IMR-90 (cell line): ENCODE results near the gene BRDT. TPM values are rescaled to one million over a fixed set of nuclear protein-coding genes. Genes with fewer than 3 reads are reported as not detected.

Source experiments
- ATAC-seq: fragments of 200-7000 bp; cut with Tn5 transposase; 2 replicates; pipeline ENCODE4 v1.9.1; 2020; ENCODE audit warnings: low read depth, mild to moderate bottlenecking, moderate library complexity
- BruUV-seq: library from RNA; stranded (reverse); fragments of 400-500 nt; replicated peaks from 2 replicates; lab custom pipeline; 2021; lab: Mats Ljungman, UMichigan
- CTCF ChIA-PET: fragments of 300-600 bp; formaldehyde crosslinking; extraction: SDS; loops from one replicate; lab custom pipeline; 2021; ENCODE audit warnings: antibody characterized with exemption; lab: Yijun Ruan, JAX
- POLR2A ChIA-PET: fragments of 300-600 bp; sonication (Branson Sonifier 250); formaldehyde crosslinking; loops from one replicate; lab custom pipeline; 2022; ENCODE audit warnings: antibody characterized with exemption; ENCODE audit not compliant: unreplicated experiment; lab: Charles Lee
- DNase-seq: peaks from one replicate; pipeline ENCODE4 v3.0.0; 2013
- H2AFZ ChIP-seq: replicated peaks from 2 replicates; pipeline ENCODE3; 2013; ENCODE audit warnings: low read length, mild to moderate bottlenecking; ENCODE audit not compliant: poor library complexity
- H2AK5ac ChIP-seq: 2 replicates; pipeline ENCODE4 v1.6.1; 2013; ENCODE audit warnings: low read depth, low read length, inconsistent platforms
- H2AK9ac ChIP-seq: replicated peaks from 2 replicates; pipeline ENCODE3; 2013; ENCODE audit warnings: mild to moderate bottlenecking, low read depth, low read length, moderate library complexity; ENCODE audit not compliant: poor library complexity
- H2BK120ac ChIP-seq: 2 replicates; pipeline ENCODE4 v1.6.1; 2013; ENCODE audit warnings: low read depth, low read length, inconsistent platforms
- H2BK15ac ChIP-seq: 3 replicates; pipeline ENCODE4 v1.6.1; 2013; ENCODE audit warnings: low read depth, low read length, inconsistent platforms
- H2BK20ac ChIP-seq: 2 replicates; pipeline ENCODE4 v1.6.1; 2013; ENCODE audit warnings: low read depth, mild to moderate bottlenecking, inconsistent platforms, low read length, moderate library complexity
- H2BK5ac ChIP-seq: 2 replicates; pipeline ENCODE4 v1.6.1; 2013; ENCODE audit warnings: mild to moderate bottlenecking, low read depth, low read length, inconsistent platforms; ENCODE audit not compliant: poor library complexity, severe bottlenecking
- H3K14ac ChIP-seq: replicated peaks from 2 replicates; pipeline ENCODE4 v1.6.1; 2013; ENCODE audit warnings: low read depth, low read length, inconsistent platforms
- H3K18ac ChIP-seq: 2 replicates; pipeline ENCODE4 v1.6.1; 2013; ENCODE audit warnings: low read depth, low read length, control low read depth
- H3K23ac ChIP-seq: 2 replicates; pipeline ENCODE4 v1.6.1; 2013; ENCODE audit warnings: low read depth, low read length, inconsistent platforms
- H3K27ac ChIP-seq: 2 replicates; pipeline ENCODE4 v1.5.1; 2013; ENCODE audit warnings: mild to moderate bottlenecking, control low read depth, low read length; ENCODE audit not compliant: insufficient read depth
- H3K27me3 ChIP-seq: 2 replicates; pipeline ENCODE4 v1.6.1; 2013; ENCODE audit warnings: low read length; ENCODE audit not compliant: control insufficient read depth, insufficient read depth
- H3K36me3 ChIP-seq: 2 replicates; pipeline ENCODE4 v1.6.1; 2013; ENCODE audit warnings: low read length, mixed read lengths; ENCODE audit not compliant: control insufficient read depth, insufficient read depth
- H3K4ac ChIP-seq: 2 replicates; pipeline ENCODE4 v1.6.1; 2013; ENCODE audit warnings: low read depth, low read length, inconsistent platforms
- H3K4me1 ChIP-seq: 2 replicates; pipeline ENCODE4 v1.6.1; 2013; ENCODE audit warnings: low read length, mixed read lengths; ENCODE audit not compliant: control insufficient read depth, insufficient read depth
- H3K4me2 ChIP-seq: 2 replicates; pipeline ENCODE4 v1.6.1; 2013; ENCODE audit warnings: low read depth, mild to moderate bottlenecking, control low read depth, low read length, moderate library complexity
- H3K4me3 ChIP-seq: 2 replicates; pipeline ENCODE4 v1.5.1; 2013; ENCODE audit warnings: low read depth, mild to moderate bottlenecking, control low read depth, low read length, moderate library complexity; ENCODE audit not compliant: insufficient read depth
- H3K56ac ChIP-seq: 2 replicates; pipeline ENCODE4 v1.6.1; 2013; ENCODE audit warnings: low read length, inconsistent platforms; ENCODE audit not compliant: insufficient read depth; ENCODE audit errors: extremely low read depth
- H3K79me1 ChIP-seq, 2 experiments: 2 replicates each; pipeline ENCODE4 v1.6.1; 2013; ENCODE audit warnings: low read length in 2 of 2, inconsistent platforms in 1 of 2, low read depth in 1 of 2
- H3K9ac ChIP-seq: 2 replicates; pipeline ENCODE4 v1.6.1; 2013; ENCODE audit warnings: low read depth, low read length, control low read depth
- H3K9me1 ChIP-seq: 2 replicates; pipeline ENCODE4 v1.6.1; 2013; ENCODE audit warnings: low read length, inconsistent platforms; ENCODE audit not compliant: insufficient read depth
- H3K9me3 ChIP-seq: 2 replicates; pipeline ENCODE4 v1.6.1; 2013; ENCODE audit warnings: low read length; ENCODE audit not compliant: control insufficient read depth, insufficient read depth
- H4K20me1 ChIP-seq: 2 replicates; pipeline ENCODE4 v1.6.1; 2013; ENCODE audit warnings: low read length, inconsistent platforms; ENCODE audit not compliant: insufficient read depth
- H4K5ac ChIP-seq: 2 replicates; pipeline ENCODE4 v1.6.1; 2013; ENCODE audit warnings: mild to moderate bottlenecking, low read depth, low read length, control low read depth
- H4K8ac ChIP-seq, 2 experiments: 2 replicates each; pipeline ENCODE4 v1.6.1; 2013; ENCODE audit warnings: low read depth in 2 of 2, low read length in 2 of 2, control low read depth in 1 of 2, inconsistent platforms in 1 of 2
- H4K91ac ChIP-seq: 2 replicates; pipeline ENCODE4 v1.6.1; 2013; ENCODE audit warnings: low read depth, low read length, inconsistent platforms; ENCODE audit not compliant: insufficient read depth
- BHLHE40 ChIP-seq: fragments of 150-350 bp; IDR thresholded peaks from 2 replicates; pipeline ENCODE4 v1.6.1; 2016; ENCODE audit warnings: mild to moderate bottlenecking, low read depth, low read length
- FOS ChIP-seq: fragments of 150-350 bp; IDR thresholded peaks from 2 replicates; pipeline ENCODE4 v1.6.1; 2016; ENCODE audit warnings: low read depth, low read length
- MAZ ChIP-seq: IDR thresholded peaks from 2 replicates; pipeline ENCODE4 v1.6.1; 2012; ENCODE audit warnings: low read depth, mild to moderate bottlenecking, low read length, improper control_type of control experiment, moderate library complexity, borderline replicate concordance
- MXI1 ChIP-seq: IDR thresholded peaks from 2 replicates; pipeline ENCODE4 v1.6.1; 2012; ENCODE audit warnings: low read depth, mild to moderate bottlenecking, low read length, moderate library complexity, borderline replicate concordance
- NFE2L2 ChIP-seq: fragments of 150-350 bp; IDR thresholded peaks from 2 replicates; pipeline ENCODE4 v1.6.1; 2016; ENCODE audit warnings: low read depth, mild to moderate bottlenecking, low read length
- POLR2A ChIP-seq: IDR thresholded peaks from 2 replicates; pipeline ENCODE4 v1.6.1; 2012; ENCODE audit warnings: mild to moderate bottlenecking, low read depth, low read length
- RFX5 ChIP-seq: IDR thresholded peaks from 2 replicates; pipeline ENCODE4 v1.8.0; 2012; ENCODE audit warnings: low read depth, mild to moderate bottlenecking, low read length, moderate library complexity
- SMC3 ChIP-seq: fragments of 150-350 bp; IDR thresholded peaks from 2 replicates; pipeline ENCODE4 v1.6.1; 2016; ENCODE audit warnings: low read depth, mild to moderate bottlenecking, antibody characterized with exemption, low read length, moderate library complexity
- WGBS, 2 experiments: methylation state at CpG; one replicate each; pipeline versions ENCODE4 v1.1.5 to v1.1.7; 2013; ENCODE audit warnings: missing lambda C conversion rate in 2 of 2; ENCODE audit not compliant: insufficient read length in 1 of 2; ENCODE audit errors: extremely low coverage in 2 of 2; 5-methylcytosine and 5-hydroxymethylcytosine counted together
- dilution Hi-C: fragments of 300-500 bp; cut with HindIII; formaldehyde crosslinking; loops from one replicate; pipeline ENCODE4 v1.14.3; 2018; ENCODE audit warnings: low sequenced_read_pairs; ENCODE audit not compliant: unreplicated experiment
- in situ Hi-C: fragments of 300-500 bp; cut with MboI; formaldehyde crosslinking; loops from 3 replicates; pipeline ENCODE4 v1.14.3; 2019; ENCODE audit warnings: low sequenced_read_pairs, inconsistent platforms, mixed read lengths
- intact Hi-C: fragments of 100-400 bp; cut with micrococcal nuclease; formaldehyde crosslinking; loops from 2 replicates; pipeline ENCODE4 v1.10.0; 2022
- polyA plus RNA-seq, 3 experiments: library from polyadenylated mRNA; depleted of rRNA; stranded (reverse); fragments of >200 nt; gene quantifications; 2 replicates each; pipeline ENCODE4 v1.2.3, GENCODE V29; 2012; ENCODE audit warnings: low replicate concordance in 1 of 3
- total RNA-seq: library from RNA; depleted of rRNA; stranded (reverse); fragments of >200 nt; gene quantifications from 2 replicates; pipeline ENCODE4 v1.2.3, GENCODE V29; 2012
- TF ChIP-seq, protein P1 (sequence below): fragments of 150-350 bp; IDR thresholded peaks from 2 replicates; pipeline ENCODE4 v1.6.1; 2017; ENCODE audit warnings: mild to moderate bottlenecking, antibody characterized with exemption, low read length, low read depth
- TF ChIP-seq, protein P2 (sequence below): conservative IDR thresholded peaks from 2 replicates; pipeline ENCODE4 v1.5.1; 2012; ENCODE audit warnings: mild to moderate bottlenecking, low read depth, low read length, improper control_type of control experiment

BRDT gene
- total and polyA plus RNA-seq, 2 of the 4 experiments (the other 2 are of a cell fraction), result not detected

DNA sequence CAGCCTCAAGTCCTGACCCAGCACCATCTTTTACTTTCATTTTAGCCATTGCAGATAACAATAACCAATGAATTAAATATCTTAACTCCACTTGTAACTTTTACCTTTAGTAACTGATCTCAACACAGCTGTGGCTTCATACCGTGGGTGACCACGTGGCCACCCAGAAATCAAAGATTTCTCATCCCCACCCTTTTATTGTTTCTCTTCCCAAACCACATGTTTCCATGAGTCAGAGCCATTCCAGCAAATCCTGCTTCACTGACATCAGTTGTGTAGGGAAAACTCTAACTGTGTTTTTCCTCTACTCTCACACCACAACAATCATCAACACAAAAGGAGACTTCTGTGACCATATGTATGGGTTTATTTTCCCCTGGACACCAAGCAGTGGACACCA is 25.1 kb upstream of the BRDT start:
- ChIA-PET POLR2A (no interaction called here), CTCF (no interaction called here)
- TF ChIP-seq SMC3 (no peak), NFE2L2 (no peak), MAZ (no peak), POLR2A (no peak), BHLHE40 (no peak), FOS (peak; percentile 26; the same call in 1 of the 2 replicates), RFX5 (peak; percentile 91), MXI1 (no peak)
- TF ChIP-seq, protein P1, sequence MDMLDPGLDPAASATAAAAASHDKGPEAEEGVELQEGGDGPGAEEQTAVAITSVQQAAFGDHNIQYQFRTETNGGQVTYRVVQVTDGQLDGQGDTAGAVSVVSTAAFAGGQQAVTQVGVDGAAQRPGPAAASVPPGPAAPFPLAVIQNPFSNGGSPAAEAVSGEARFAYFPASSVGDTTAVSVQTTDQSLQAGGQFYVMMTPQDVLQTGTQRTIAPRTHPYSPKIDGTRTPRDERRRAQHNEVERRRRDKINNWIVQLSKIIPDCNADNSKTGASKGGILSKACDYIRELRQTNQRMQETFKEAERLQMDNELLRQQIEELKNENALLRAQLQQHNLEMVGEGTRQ, result peak; percentile 85
- TF ChIP-seq, protein P2, sequence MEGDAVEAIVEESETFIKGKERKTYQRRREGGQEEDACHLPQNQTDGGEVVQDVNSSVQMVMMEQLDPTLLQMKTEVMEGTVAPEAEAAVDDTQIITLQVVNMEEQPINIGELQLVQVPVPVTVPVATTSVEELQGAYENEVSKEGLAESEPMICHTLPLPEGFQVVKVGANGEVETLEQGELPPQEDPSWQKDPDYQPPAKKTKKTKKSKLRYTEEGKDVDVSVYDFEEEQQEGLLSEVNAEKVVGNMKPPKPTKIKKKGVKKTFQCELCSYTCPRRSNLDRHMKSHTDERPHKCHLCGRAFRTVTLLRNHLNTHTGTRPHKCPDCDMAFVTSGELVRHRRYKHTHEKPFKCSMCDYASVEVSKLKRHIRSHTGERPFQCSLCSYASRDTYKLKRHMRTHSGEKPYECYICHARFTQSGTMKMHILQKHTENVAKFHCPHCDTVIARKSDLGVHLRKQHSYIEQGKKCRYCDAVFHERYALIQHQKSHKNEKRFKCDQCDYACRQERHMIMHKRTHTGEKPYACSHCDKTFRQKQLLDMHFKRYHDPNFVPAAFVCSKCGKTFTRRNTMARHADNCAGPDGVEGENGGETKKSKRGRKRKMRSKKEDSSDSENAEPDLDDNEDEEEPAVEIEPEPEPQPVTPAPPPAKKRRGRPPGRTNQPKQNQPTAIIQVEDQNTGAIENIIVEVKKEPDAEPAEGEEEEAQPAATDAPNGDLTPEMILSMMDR, result no peak
- ATAC-seq (peak; percentile 75), DNase-seq (peak; percentile 91)
- Histone ChIP-seq H4K5ac (peak overlapping the region; percentile 28), H3K18ac (peak overlapping the region; percentile 26; the same call in 1 of the 2 replicates), H4K8ac (peak overlapping the region in 1 of 2 experiments; percentile 66; a peak in 2 of 4 replicates), H2BK120ac (peak overlapping the region; percentile 59), H3K36me3 (no peaks in the 10 kb centered on the region), H3K14ac (peak overlapping the region; percentile 71), H4K20me1 (no peaks in the 10 kb centered on the region), H3K27ac (no peak overlapping the region), H2BK15ac (peak overlapping the region; percentile 87; the same call in 2 of the 3 replicates), H3K23ac (peak overlapping the region; percentile 14; the same call in 1 of the 2 replicates), H3K9ac (no peak overlapping the region), H3K56ac (0 out of 2 replicates have a peak overlapping the region, but pooled peaks have one; percentile 22), H3K4me1 (peaks cover 4% of the 10 kb centered on the region), H3K4me3 (no peak overlapping the region), H3K4ac (peak overlapping the region; percentile 82), H3K4me2 (peak overlapping the region; percentile 0; the same call in 1 of the 2 replicates), H3K79me1 (no peaks in the 10 kb centered on the region), H2BK20ac (peak overlapping the region; percentile 81), H3K27me3 (no peaks in the 10 kb centered on the region), H2AK9ac (peak overlapping the region; percentile 80), H2AK5ac (peak overlapping the region; percentile 89), H2BK5ac (no peak overlapping the region), H4K91ac (peak overlapping the region; percentile 55), H3K9me3 (no peaks in the 10 kb centered on the region), H3K9me1 (no peaks in the 10 kb centered on the region), H2AFZ (peak overlapping the region; percentile 81)
- intact Hi-C loops, result loop anchor here (2.0 kb wide), 1 partner anchor 37 kb away; the partner anchor contains the start of gene TGFBR3
- no TSS peak for BruUV-seq
- 50% methylated on average over 2 of the region's 2 CpGs; no CpG with 5 or more reads in 1 of the 2 experiments for WGBS, 2 experiments
- dilution Hi-C loops, result no loop called here
- in situ Hi-C loops, result loop anchor here (10.0 kb wide), 1 partner anchor 639 kb away; no protein-coding TSS in a partner anchor
